ENCODE data around the gene ATP1B1. TPM values are rescaled to one million over a fixed set of nuclear protein-coding genes. Genes with fewer than 3 reads are reported as not detected.
"Not testable (repeated sequence)": the region's sequence is repeated elsewhere in the genome, so short reads cannot be mapped to it uniquely, and the experiment has no call there.

Gene ATP1B1
- polyA plus RNA-seq, 3 donors, result 527 to 537 (median 530) TPM

GRCh38 chr1:169113613-169114119, 7.2 kb downstream of the ATP1B1 start:
- DNase-seq (ENCODE audit: low read depth in 3 of 3, low spot score in 2 of 3), result no peak

DNA sequence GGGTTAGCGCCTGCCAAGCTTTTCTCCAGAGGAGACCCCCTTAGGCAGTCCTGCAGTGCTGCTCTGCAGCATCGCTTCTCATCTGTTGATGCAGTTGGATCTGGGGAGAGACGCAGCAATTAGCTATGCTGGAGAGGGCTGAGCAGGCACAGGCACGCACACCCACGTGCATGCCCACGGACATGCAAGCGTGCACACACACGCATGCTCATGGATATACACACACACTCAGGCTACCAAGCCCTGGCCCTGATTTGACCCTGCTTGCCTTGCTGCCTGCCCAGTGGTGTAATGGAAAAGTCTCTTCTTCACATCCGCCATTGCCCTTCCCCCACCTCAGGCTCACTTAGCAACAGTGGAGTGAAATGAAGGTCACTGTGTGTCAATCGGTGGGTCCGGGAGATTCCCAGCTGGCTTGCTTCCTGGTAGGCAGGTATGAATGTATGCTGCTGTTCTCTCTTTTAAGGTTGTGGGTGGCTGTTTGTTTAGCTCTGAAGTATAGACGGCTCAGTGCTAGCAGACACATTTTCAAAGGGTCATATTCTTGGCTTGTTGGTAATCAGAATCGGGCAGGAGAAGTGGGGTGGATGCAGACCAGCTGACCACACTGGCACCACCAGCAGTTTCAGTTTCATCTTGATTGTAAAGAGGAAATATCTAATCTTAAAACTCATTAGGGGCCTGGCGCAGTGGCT, 9.5 kb downstream of the ATP1B1 start:
- no peak for DNase-seq (ENCODE audit: low read depth in 3 of 3, low spot score in 2 of 3)

- no peak for DNase-seq (ENCODE audit: low read depth in 3 of 3, low spot score in 2 of 3)
Observed at GRCh38 chr1:169117014-169117413, 10.5 kb downstream of the ATP1B1 start.

DNA sequence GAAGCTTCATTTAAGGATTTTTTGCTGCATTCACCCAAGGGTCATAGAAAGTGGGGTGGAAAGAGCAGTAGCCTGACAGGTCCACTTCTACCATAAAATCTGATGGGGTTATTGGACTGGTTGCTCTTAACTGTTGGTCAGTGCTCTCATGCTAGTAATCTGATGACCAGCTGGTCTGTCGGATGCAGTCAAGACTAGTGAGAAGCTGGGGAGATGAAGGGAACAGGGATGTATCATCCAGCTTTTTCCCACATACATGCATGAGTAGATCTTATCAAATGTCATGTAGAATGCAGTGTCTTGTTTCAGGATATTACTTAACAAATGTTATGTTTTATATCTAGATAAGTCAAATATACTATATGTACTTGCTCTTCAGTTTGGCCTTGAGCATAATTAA, 11.1 kb downstream of the ATP1B1 start:
- DNase-seq (ENCODE audit: low read depth in 3 of 3, low spot score in 2 of 3), result no peak

DNA sequence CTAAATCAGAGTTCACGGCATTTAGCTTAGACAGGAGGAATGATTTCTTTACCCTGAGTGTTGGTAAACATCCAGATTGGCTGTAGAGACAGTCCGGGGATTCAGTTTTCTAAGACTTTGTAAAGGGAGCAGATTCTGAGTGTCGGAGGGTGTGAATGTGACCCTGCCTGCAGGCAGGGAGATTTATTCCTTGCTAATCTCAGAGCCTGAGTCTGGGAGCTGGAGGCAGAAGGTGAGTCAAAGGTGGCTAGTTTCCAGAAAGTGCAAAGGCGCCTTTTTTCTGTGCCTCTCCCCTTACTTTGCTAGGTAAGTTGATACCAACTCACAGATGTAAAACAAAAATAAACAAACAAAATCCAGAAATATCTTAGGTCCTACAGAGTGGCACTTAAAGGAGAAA, 11.7 kb downstream of the ATP1B1 start:
- DNase-seq (ENCODE audit: low read depth in 3 of 3, low spot score in 2 of 3), result no peak

DNA sequence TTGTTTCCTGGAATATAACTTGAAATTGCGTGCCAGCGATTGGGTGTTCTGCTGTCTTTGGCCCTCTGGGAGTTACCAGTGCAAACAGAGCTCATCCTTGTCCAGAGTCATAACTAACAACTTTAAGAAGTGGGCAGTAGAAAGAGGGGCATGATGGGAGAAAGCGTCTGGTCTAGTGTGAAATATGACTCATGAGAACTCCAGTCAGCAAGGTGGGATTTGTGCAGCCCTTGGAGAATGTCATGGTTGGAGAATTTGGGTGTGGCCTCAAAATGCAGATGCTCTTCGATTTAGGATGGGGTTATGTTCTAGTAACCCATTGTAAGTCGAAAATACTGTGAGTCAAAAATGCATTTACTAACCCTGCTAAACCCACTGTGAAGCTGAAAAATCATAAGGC, 12.9 kb downstream of the ATP1B1 start:
- DNase-seq (ENCODE audit: low read depth in 3 of 3, low spot score in 2 of 3), result no peak

DNA sequence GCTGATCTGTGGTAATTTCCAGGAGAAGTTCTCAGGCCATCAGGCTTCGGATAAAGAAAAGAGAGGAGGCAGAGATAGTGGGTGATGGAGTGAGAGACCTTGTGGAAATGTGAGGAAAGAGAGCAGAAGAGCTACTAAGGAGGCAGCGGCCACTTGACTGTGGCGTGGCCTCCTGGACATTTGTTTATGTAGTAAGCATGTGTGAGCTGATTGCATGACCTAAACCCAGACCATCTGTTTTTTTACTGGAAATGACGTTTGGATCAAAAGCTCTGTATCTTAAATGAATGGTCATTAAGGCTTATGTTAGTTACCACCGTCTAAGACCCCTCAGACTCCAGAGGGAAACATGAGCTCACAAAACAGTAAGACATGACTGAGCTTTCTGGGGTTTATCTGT, 13.6 kb downstream of the ATP1B1 start:
- no peak for DNase-seq (ENCODE audit: low read depth in 3 of 3, low spot score in 2 of 3)

GRCh38 chr1:169121146-169121923, 14.8 kb downstream of the ATP1B1 start:
- no peak for DNase-seq (ENCODE audit: low read depth in 3 of 3, low spot score in 2 of 3)

- DNase-seq (ENCODE audit: low read depth in 3 of 3, low spot score in 2 of 3), result no peak
Observed at GRCh38 chr1:169122976-169123375, 16.5 kb downstream of the ATP1B1 start.

DNA sequence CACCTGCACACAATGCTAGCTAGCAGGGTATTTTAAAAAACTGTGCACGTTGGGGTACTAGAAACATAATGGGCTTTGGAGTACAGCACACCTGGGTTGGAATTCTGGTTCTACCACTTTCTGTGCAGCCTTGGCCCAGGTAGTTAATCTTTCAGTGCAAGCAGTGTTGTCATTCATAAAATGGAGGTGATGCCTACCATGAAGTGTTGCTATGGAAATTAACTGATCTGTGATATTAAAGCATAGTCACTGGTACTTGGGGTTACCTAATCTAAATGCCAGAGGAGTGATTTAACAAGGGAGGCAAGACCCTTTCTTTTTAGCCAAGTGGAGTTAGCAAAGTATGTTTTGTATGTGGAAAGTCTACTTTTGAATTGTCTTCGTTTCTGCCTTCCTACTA, 18.0 kb downstream of the ATP1B1 start:
- no peak for DNase-seq (ENCODE audit: low read depth in 3 of 3, low spot score in 2 of 3)

GRCh38 chr1:169125597-169125996, 19.1 kb downstream of the ATP1B1 start:
- not testable (repeated sequence) for DNase-seq (ENCODE audit: low read depth in 3 of 3, low spot score in 2 of 3)

DNA sequence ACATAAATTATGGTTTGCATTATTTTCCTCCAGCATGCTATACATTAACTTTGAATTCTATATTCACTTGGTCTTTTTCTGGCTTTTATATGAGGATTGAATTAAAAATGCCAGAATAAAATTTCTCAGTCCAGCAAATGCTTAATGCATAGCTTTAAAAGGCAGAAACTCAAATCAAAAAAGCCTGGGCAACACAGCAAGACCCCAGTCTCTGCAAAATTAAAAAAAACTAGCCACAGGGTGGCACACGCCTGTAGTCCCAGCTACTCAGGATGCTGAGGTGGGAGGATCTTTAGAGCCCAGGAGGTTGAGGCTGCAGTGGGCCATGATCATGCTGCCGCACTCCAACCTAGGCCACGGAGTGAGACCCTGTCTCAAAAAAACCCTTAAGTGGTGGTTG, 19.8 kb downstream of the ATP1B1 start:
- no peak for DNase-seq (ENCODE audit: low read depth in 3 of 3, low spot score in 2 of 3)

DNA sequence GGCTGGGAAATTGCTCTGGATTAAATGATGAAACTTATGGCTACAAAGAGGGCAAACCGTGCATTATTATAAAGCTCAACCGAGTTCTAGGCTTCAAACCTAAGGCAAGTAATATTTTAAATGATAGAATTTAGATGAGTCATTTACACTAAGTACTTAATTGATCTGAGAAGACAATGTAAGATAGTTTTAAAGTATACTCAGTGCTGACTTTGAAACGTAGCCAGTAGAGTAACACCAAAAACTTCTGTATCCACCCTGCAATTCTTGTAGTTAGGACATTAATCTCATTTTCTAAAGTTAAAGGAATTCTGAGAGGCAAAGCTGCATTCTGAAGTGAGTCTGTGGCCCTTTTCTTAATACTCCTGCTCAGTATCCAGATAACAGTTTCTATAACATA, 20.8 kb downstream of the ATP1B1 start:
- DNase-seq (ENCODE audit: low read depth in 3 of 3, low spot score in 2 of 3), result no peak

DNA sequence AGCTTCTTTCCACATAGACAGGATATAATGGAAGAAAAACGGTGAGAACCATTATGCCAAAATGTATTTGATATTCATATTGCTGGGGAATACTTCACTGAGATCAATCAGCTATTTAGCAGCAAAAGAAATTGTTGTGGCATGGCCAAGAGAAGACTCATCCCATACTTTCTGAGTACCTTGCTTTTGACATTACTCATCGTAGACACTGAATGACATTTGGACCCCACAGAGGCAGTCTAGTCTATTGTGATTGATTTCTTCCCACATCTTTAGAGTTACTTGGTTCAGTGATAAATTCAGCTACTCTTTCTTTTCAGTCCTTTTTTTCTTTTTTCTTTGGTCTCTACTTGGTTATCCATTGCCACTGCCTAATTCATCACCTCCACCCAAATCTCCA, 22.1 kb downstream of the ATP1B1 start:
- DNase-seq (ENCODE audit: low read depth in 3 of 3, low spot score in 2 of 3), result no peak

DNA sequence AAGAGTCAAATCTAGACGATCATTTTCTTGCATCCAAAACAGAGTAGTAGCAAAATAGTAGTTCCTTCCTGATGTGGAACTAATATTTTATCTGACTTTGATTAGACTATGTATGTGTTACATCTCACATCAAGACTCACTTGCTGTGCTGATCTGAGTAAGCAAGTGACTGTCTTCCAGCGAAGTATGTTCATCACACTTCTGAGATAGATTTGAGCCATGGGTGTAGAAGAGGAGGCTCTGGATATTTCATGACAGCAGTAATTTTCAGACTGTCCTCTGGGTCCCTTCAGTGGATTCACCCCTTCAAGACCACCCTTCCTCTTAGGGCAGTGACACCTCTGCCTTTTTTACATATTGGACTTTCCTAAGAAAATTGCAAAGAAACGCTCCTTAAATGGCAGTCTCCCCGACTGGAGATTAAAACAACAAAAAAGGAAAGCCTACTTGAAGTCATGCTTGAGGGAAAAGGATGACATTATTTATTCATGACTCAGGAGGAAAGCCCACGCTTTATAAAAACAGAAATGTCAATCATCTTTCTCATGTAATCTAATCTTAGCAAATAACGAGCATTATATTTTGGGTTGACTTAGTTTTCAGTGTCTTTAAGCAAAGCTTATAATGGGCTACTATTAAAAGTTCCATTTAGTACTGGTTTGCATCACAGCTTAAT, 22.8 kb downstream of the ATP1B1 start:
- DNase-seq (ENCODE audit: low read depth in 3 of 3, low spot score in 2 of 3), result no peak

DNA sequence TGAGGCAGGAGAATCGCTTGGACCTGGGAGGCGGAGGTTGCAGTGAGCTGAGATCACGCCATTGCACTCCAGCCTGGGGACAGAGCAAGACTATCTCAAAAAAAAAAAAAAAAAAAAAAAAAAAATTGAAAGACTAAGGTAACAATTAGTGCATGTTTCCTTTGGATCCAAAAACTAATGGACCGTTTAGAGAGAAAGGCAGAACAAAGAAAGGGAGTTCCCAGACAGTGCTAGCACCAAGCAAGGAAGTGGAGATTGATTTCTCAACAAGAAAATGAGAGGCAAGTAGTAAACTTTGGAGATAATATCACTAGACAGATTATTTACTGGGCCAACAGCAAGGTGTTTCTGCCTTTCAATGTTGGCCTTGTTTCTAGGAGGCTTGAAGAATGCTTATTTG, 24.2 kb downstream of the ATP1B1 start:
- DNase-seq (ENCODE audit: low read depth in 3 of 3, low spot score in 2 of 3), result no peak

- DNase-seq (ENCODE audit: low read depth in 3 of 3, low spot score in 2 of 3), result no peak
Observed at GRCh38 chr1:169132512-169133227, 26.2 kb downstream of the ATP1B1 start.

GRCh38 chr1:169133228-169133576, 26.7 kb downstream of the ATP1B1 start:
- DNase-seq (ENCODE audit: low read depth in 3 of 3, low spot score in 2 of 3), result no peak

DNA sequence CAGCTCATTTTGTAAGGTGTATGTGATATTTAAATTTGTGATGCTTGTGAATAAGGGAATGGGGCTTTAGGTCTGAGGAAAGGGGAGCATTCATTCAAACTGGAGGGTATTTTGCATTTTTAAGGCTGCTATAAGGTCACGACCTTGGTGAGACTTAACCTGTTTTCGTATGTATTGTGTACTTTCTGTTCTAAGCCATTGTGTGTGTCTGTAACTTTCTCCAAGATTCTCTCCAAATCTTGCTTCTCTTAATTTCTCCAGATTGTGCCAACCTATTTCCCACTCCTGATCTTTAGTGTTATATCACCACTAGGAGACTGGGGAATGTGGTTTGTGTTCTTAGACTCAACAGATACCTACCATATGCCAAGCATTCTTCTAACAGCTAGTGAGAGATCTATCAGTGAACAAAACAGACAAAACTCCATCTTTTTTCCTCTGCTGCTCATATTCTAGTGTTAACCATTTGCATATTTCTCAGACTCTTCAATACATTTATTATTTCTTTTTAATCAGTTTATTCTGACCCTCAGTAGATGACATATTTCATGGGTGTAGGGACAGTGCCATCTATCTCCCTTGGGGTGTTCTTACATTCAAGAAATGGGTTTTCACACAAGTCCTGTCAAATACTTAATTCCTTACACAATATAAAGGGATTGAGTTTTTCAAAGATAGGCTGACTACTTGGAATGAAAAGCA, 27.5 kb downstream of the ATP1B1 start:
- no peak for DNase-seq (ENCODE audit: low read depth in 3 of 3, low spot score in 2 of 3)

GRCh38 chr1:169137357-169137756, 30.9 kb downstream of the ATP1B1 start:
- no peak for DNase-seq (ENCODE audit: low read depth in 3 of 3, low spot score in 2 of 3)
